ENCODE data around the gene PLEKHG1. TPM values are rescaled to one million over a fixed set of nuclear protein-coding genes. Genes with fewer than 3 reads are reported as not detected.

The PLEKHG1 gene
- total RNA-seq, 1 donor from 2014 or later: 10.7 TPM

- intact Hi-C loops (cut with DNase I): no loop called here
- no peak for TF ChIP-seq CTCF (IDR thresholded peaks at IDR 0.05)
- no peak for DNase-seq (ENCODE audit: low spot score in 2 of 2)
- Histone ChIP-seq H3K36me3 (no peaks in the 10 kb centered on the region), H3K4me3 (peak overlapping the region in 1 of 2 donors; percentile 14), H3K27ac (no peak overlapping the region), H3K4me1 (peaks cover 0 to 23% of the 10 kb centered on the region in 2 donors), H3K9me3 (no peaks in the 10 kb centered on the region), H3K27me3 (no peaks in the 10 kb centered on the region)
Observed at GRCh38 chr6:150635906-150636514, 36.3 kb downstream of the PLEKHG1 start.

GRCh38 chr6:150636808-150637207 lies 37.1 kb downstream of the PLEKHG1 start:
- no peaks in the 10 kb centered on the region for H3K36me3 ChIP-seq
- H3K9me3 ChIP-seq: no peaks in the 10 kb centered on the region
- H3K27me3 ChIP-seq: no peaks in the 10 kb centered on the region
- H3K27ac ChIP-seq: no peak overlapping the region
- no peak for DNase-seq (ENCODE audit: low spot score in 2 of 2)
- no peak for TF ChIP-seq CTCF (IDR thresholded peaks at IDR 0.05)
- intact Hi-C loops (cut with DNase I): no loop called here
- peaks cover 0 to 19% of the 10 kb centered on the region in 2 donors for H3K4me1 ChIP-seq
- H3K4me3 ChIP-seq: no peak overlapping the region

- TF ChIP-seq CTCF (IDR thresholded peaks at IDR 0.05): no peak
- Histone ChIP-seq H3K4me1 (peaks cover under 1 to 19% of the 10 kb centered on the region in 2 donors), H3K27ac (no peak overlapping the region), H3K4me3 (no peak overlapping the region), H3K9me3 (no peaks in the 10 kb centered on the region), H3K36me3 (no peaks in the 10 kb centered on the region), H3K27me3 (no peaks in the 10 kb centered on the region)
- intact Hi-C loops (cut with DNase I): no loop called here
- DNase-seq (ENCODE audit: low spot score in 2 of 2): no peak
Observed at GRCh38 chr6:150637266-150637665, 37.6 kb downstream of the PLEKHG1 start.

GRCh38 chr6:150638267-150638666 lies 38.6 kb downstream of the PLEKHG1 start:
- Histone ChIP-seq H3K4me3 (no peak overlapping the region), H3K4me1 (peaks cover 3 to 21% of the 10 kb centered on the region in 2 donors), H3K36me3 (no peaks in the 10 kb centered on the region), H3K9me3 (no peaks in the 10 kb centered on the region), H3K27me3 (no peaks in the 10 kb centered on the region), H3K27ac (peak overlapping the region in 1 of 2 donors; percentile 23)
- intact Hi-C loops (cut with DNase I): no loop called here
- TF ChIP-seq CTCF (IDR thresholded peaks at IDR 0.05): no peak
- DNase-seq (ENCODE audit: low spot score in 2 of 2): no peak

- no peaks in the 10 kb centered on the region for H3K36me3 ChIP-seq
- no peaks in the 10 kb centered on the region for H3K27me3 ChIP-seq
- intact Hi-C loops (cut with DNase I): no loop called here
- no peak overlapping the region for H3K27ac ChIP-seq
- no peak for DNase-seq (ENCODE audit: low spot score in 2 of 2)
- no peaks in the 10 kb centered on the region for H3K9me3 ChIP-seq
- no peak for TF ChIP-seq CTCF (IDR thresholded peaks at IDR 0.05)
- H3K4me1 ChIP-seq: peaks cover 3 to 19% of the 10 kb centered on the region in 2 donors
- H3K4me3 ChIP-seq: no peak overlapping the region
Observed at GRCh38 chr6:150638765-150639164, 39.1 kb downstream of the PLEKHG1 start.
